Lower leg skin (tissue), 4 donors: Measurements from ENCODE around the gene EDEM3. TPM values are rescaled to one million over a fixed set of nuclear protein-coding genes. Genes with fewer than 3 reads are reported as not detected.
"Not testable (repeated sequence)": the region's sequence is repeated elsewhere in the genome, so short reads cannot be mapped to it uniquely, and the experiment has no call there.

Source experiments
- DNase-seq, 2 donors: peaks; one replicate each; pipeline ENCODE4 v3.0.0-alpha.2; 2019; ENCODE audit warnings: low spot score in 2 of 2
- H3K4me3 ChIP-seq: fragments of 200-600 bp; sonication (generic); 2 replicates; pipeline ENCODE4 v1.5.1; 2017; ENCODE audit warnings: mild to moderate bottlenecking, low read depth; ENCODE audit not compliant: poor library complexity, severe bottlenecking
- POLR2A ChIP-seq, 2 donors: fragments of 450-650 bp; IDR thresholded peaks; one replicate each; pipeline ENCODE4 v1.6.1; 2016 to 2017; ENCODE audit warnings: antibody characterized with exemption in 2 of 2, mild to moderate bottlenecking in 1 of 2, moderate library complexity in 1 of 2
- WGBS, 2 donors: methylation state at CpG; one replicate each; pipeline ENCODE4 v1.1.5; 2018; 5-methylcytosine and 5-hydroxymethylcytosine counted together
- intact Hi-C: fragments of 100-400 bp; cut with DNase I; formaldehyde crosslinking; loops from one replicate; pipeline ENCODE4 v1.15.0; 2023; ENCODE audit warnings: low total_unique reads
- total RNA-seq, 4 donors: library from RNA; depleted of rRNA; stranded (reverse); fragments of >200 nt; gene quantifications; one replicate each; pipeline ENCODE4 v1.1.0, GENCODE V29; 2016
- TF ChIP-seq, protein P1 (sequence below), 3 donors: fragments of 450-650 bp; IDR thresholded peaks; one replicate each; pipeline ENCODE4 v1.5.1; 2016; ENCODE audit warnings: antibody characterized with exemption in 3 of 3, mild to moderate bottlenecking in 3 of 3, moderate library complexity in 2 of 3

Gene EDEM3
- total RNA-seq, 4 donors from 2014 or later = 15.1 to 26.5 (median 18.2) TPM

DNA sequence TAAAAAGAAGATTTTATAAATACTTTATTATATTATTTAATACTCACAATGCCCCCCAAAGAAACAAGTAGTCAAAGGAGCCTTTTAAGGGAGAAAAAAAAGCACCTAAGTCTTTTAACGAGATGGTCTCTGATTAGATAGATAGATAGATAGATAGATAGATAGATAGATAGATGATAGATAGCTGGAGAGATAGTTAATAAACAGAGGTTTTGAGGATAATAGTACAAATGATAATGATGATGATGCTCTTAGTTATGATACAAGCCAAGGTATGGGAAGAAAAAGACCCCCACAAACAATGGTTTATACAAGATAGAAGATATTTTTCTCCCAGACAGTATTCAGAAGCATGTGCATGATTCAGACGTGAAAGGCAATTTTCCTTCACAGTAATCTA is 14.6 kb upstream of the EDEM3 start:
- DNase-seq = no peak
- intact Hi-C loops = no loop called here
- TF ChIP-seq, protein P1, sequence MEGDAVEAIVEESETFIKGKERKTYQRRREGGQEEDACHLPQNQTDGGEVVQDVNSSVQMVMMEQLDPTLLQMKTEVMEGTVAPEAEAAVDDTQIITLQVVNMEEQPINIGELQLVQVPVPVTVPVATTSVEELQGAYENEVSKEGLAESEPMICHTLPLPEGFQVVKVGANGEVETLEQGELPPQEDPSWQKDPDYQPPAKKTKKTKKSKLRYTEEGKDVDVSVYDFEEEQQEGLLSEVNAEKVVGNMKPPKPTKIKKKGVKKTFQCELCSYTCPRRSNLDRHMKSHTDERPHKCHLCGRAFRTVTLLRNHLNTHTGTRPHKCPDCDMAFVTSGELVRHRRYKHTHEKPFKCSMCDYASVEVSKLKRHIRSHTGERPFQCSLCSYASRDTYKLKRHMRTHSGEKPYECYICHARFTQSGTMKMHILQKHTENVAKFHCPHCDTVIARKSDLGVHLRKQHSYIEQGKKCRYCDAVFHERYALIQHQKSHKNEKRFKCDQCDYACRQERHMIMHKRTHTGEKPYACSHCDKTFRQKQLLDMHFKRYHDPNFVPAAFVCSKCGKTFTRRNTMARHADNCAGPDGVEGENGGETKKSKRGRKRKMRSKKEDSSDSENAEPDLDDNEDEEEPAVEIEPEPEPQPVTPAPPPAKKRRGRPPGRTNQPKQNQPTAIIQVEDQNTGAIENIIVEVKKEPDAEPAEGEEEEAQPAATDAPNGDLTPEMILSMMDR (IDR thresholded peaks at IDR 0.05) = no peak
- no peak for TF ChIP-seq POLR2A (IDR thresholded peaks at IDR 0.05)
- H3K4me3 ChIP-seq = no peak overlapping the region
- WGBS, 2 donors = 63 to 70% methylated on average over 2 of the region's 2 CpGs

GRCh38 chr1:184768467-184768866 is 13.8 kb upstream of the EDEM3 start:
- TF ChIP-seq, protein P1 (IDR thresholded peaks at IDR 0.05) = no peak
- no peak for TF ChIP-seq POLR2A (IDR thresholded peaks at IDR 0.05)
- H3K4me3 ChIP-seq = no peak overlapping the region

DNA sequence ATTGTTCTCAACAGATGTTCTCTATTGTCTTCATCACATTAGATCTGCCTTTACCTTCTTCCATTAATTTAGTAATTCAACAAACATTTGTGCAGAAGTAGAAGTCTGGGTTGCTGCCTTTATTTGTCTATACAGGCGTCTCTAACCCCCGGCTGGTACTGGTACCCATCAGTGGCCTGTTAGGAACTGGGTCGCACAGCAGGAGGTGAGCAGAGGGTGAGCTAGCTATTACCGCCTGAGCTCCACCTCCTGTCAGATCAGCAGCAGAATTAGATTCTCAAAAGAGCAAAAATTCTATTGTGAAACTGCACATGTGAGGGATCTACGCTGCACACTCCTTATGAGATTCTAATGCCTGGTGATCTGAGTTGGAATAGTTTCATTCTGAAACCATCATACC is 12.9 kb upstream of the EDEM3 start:
- DNase-seq = no peak
- WGBS, 2 donors = 93 to 94% methylated on average over 5 of the region's 5 CpGs
- H3K4me3 ChIP-seq = no peak overlapping the region
- intact Hi-C loops = no loop called here
- no peak for TF ChIP-seq POLR2A (IDR thresholded peaks at IDR 0.05)
- TF ChIP-seq, protein P1 (IDR thresholded peaks at IDR 0.05) = no peak

More at GRCh38 chr1:184768467-184768866, 13.8 kb upstream of the EDEM3 start:
- no peak for DNase-seq
- 77 to 87% methylated on average over 2 of the region's 2 CpGs for WGBS, 2 donors
- intact Hi-C loops = no loop called here

GRCh38 chr1:184764483-184764882 is 9.8 kb upstream of the EDEM3 start:
- intact Hi-C loops = no loop called here
- DNase-seq = no peak
- 90 to 92% methylated on average over 1 of the region's 1 CpG for WGBS, 2 donors
- no peak overlapping the region for H3K4me3 ChIP-seq
- no peak for TF ChIP-seq POLR2A (IDR thresholded peaks at IDR 0.05)
- TF ChIP-seq, protein P1 (IDR thresholded peaks at IDR 0.05) = no peak

GRCh38 chr1:184763520-184763919 is 8.9 kb upstream of the EDEM3 start:
- DNase-seq, H3K4me3 ChIP-seq, intact Hi-C loops: not testable (repeated sequence)
- 92 to 95% methylated on average over 3 of the region's 3 CpGs for WGBS, 2 donors

- no peak for DNase-seq
- 84 to 87% methylated on average over 4 of the region's 4 CpGs for WGBS, 2 donors
- intact Hi-C loops = no loop called here
- H3K4me3 ChIP-seq = no peak overlapping the region
- TF ChIP-seq POLR2A (IDR thresholded peaks at IDR 0.05) = no peak
- TF ChIP-seq, protein P1 (IDR thresholded peaks at IDR 0.05) = no peak
Observed at GRCh38 chr1:184761969-184762485, 7.4 kb upstream of the EDEM3 start.
